GM12878 (cell line): ENCODE data around the gene ZNF669. TPM values are rescaled to one million over a fixed set of nuclear protein-coding genes. Genes with fewer than 3 reads are reported as not detected.

ENCODE experiments used
- ATAC-seq: fragments of 200-7000 bp; cut with Tn5 transposase; 3 replicates; pipeline ENCODE4 v1.9.1; 2020; ENCODE audit warnings: mild to moderate bottlenecking, moderate library complexity
- BruUV-seq: library from RNA; stranded (reverse); fragments of 400-500 nt; replicated peaks from 2 replicates; lab custom pipeline; 2021; lab: Mats Ljungman, UMichigan
- CTCF ChIA-PET: fragments of 300-600 bp; sonication (Branson Sonifier 250); formaldehyde crosslinking; extraction: SDS; loops from one replicate; lab custom pipeline; 2021; ENCODE audit warnings: inconsistent platforms; lab: Yijun Ruan, JAX
- POLR2A ChIA-PET: fragments of 350-600 bp; formaldehyde crosslinking; extraction: SDS; loops from one replicate; lab custom pipeline; 2021; ENCODE audit warnings: inconsistent platforms; lab: Charles Lee
- RAD21 ChIA-PET: fragments of 300-600 bp; sonication (Branson Sonifier 250); formaldehyde crosslinking; loops from one replicate; lab custom pipeline; 2023; ENCODE audit warnings: antibody characterized with exemption; ENCODE audit not compliant: unreplicated experiment; lab: Charles Lee
- SMC1A ChIA-PET: fragments of 300-600 bp; sonication (Branson Sonifier 250); formaldehyde crosslinking; loops from one replicate; lab custom pipeline; 2023; ENCODE audit not compliant: unreplicated experiment, uncharacterized antibody; lab: Charles Lee
- DNase-seq: peaks from one replicate; pipeline ENCODE4 v3.0.0-alpha.2; 2011; ENCODE audit warnings: low read depth, low spot score
- FAIRE-seq: peaks from 3 replicates; lab custom pipeline; 2011; peaks lifted over from hg19 to GRCh38; lab: Jason Lieb, UNC
- H2AFZ ChIP-seq: 2 replicates; pipeline ENCODE4 v1.6.0; 2011; ENCODE audit warnings: low read depth, low read length, control low read depth; ENCODE audit not compliant: control insufficient read depth
- H3K27ac ChIP-seq: 2 replicates; pipeline ENCODE4 v1.5.1; 2011; ENCODE audit warnings: control low read depth; ENCODE audit not compliant: control insufficient read depth, insufficient read depth
- H3K27me3 ChIP-seq, 2 experiments: replicated peaks in 1 of 2; 2 replicates each; pipeline versions ENCODE4 v1.6.0 to v1.6.1; 2011; ENCODE audit warnings: low read length in 1 of 2; ENCODE audit not compliant: control insufficient read depth in 2 of 2, insufficient read depth in 2 of 2
- H3K36me3 ChIP-seq, 2 experiments: 2 replicates each; pipeline ENCODE4 v1.5.1; 2011; ENCODE audit warnings: low read length in 1 of 2; ENCODE audit not compliant: control insufficient read depth in 2 of 2, insufficient read depth in 2 of 2
- H3K4me1 ChIP-seq: 2 replicates; pipeline ENCODE4 v1.6.1; 2011; ENCODE audit warnings: mild to moderate bottlenecking, low read length, moderate library complexity, mixed read lengths; ENCODE audit not compliant: control insufficient read depth, insufficient read depth
- H3K4me2 ChIP-seq: 2 replicates; pipeline ENCODE4 v1.6.0; 2011; ENCODE audit warnings: control low read depth; ENCODE audit not compliant: control insufficient read depth, insufficient read depth
- H3K4me3 ChIP-seq: fragments of 200-600 bp; sonication (generic); 2 replicates; pipeline ENCODE4 v1.5.1; 2016
- H3K79me2 ChIP-seq: 2 replicates; pipeline ENCODE4 v1.6.0; 2011; ENCODE audit warnings: low read length; ENCODE audit not compliant: control insufficient read depth, insufficient read depth
- H3K9ac ChIP-seq: 2 replicates; pipeline ENCODE4 v1.8.0; 2011; ENCODE audit warnings: low read length, control low read depth, mixed read lengths; ENCODE audit not compliant: control insufficient read depth, insufficient read depth
- H3K9me3 ChIP-seq: replicated peaks from 3 replicates; pipeline ENCODE4 v1.5.1; 2011; ENCODE audit warnings: mild to moderate bottlenecking, low read length; ENCODE audit not compliant: control insufficient read depth, insufficient read depth
- H4K20me1 ChIP-seq: 2 replicates; pipeline ENCODE4 v1.6.0; 2011; ENCODE audit not compliant: control insufficient read depth, insufficient read depth
- FOXM1 ChIP-seq: IDR thresholded peaks from 2 replicates; pipeline ENCODE4 v1.6.1; 2012; ENCODE audit warnings: low read depth, mild to moderate bottlenecking, inconsistent platforms, low read length, moderate library complexity
- HDGF ChIP-seq: fragments of 450-650 bp; IDR thresholded peaks from 2 replicates; pipeline ENCODE4 v1.6.1; 2016; ENCODE audit warnings: antibody characterized with exemption
- MXI1 ChIP-seq: fragments of 150-350 bp; IDR thresholded peaks from 2 replicates; pipeline ENCODE4 v1.6.1; 2011; ENCODE audit warnings: low read depth, mild to moderate bottlenecking, inconsistent platforms, low read length, improper control_type of control experiment
- NBN ChIP-seq: fragments of 450-650 bp; IDR thresholded peaks from 2 replicates; pipeline ENCODE4 v1.6.1; 2016
- RUNX3 ChIP-seq: IDR thresholded peaks from 2 replicates; pipeline ENCODE4 v1.6.1; 2012; ENCODE audit warnings: low read length, inconsistent platforms
- SIX5 ChIP-seq: IDR thresholded peaks from 2 replicates; pipeline ENCODE4 v1.6.1; 2011; ENCODE audit warnings: mild to moderate bottlenecking, low read depth, low read length, moderate library complexity; ENCODE audit not compliant: severe bottlenecking
- ZNF622 ChIP-seq: fragments of 450-650 bp; IDR thresholded peaks from 2 replicates; pipeline ENCODE4 v1.6.1; 2017; ENCODE audit warnings: mild to moderate bottlenecking, inconsistent platforms
- WGBS: methylation state at CpG from one replicate; pipeline ENCODE4 v1.1.6; 2016; ENCODE audit warnings: low lambda C conversion rate; ENCODE audit not compliant: insufficient replicate concordance, insufficient coverage; ENCODE audit errors: missing lambda C conversion rate; 5-methylcytosine and 5-hydroxymethylcytosine counted together
- in situ Hi-C: fragments of 300-500 bp; cut with MboI; formaldehyde crosslinking; loops from 9 replicates; pipeline ENCODE4 v1.14.3; 2018; ENCODE audit warnings: mixed read lengths
- intact Hi-C: fragments of 100-400 bp; cut with micrococcal nuclease; formaldehyde crosslinking; loops from one replicate; pipeline ENCODE4 v1.14.2; 2022; ENCODE audit not compliant: unreplicated experiment
- polyA plus RNA-seq, 11 experiments: library from polyadenylated mRNA; depleted of rRNA in 4 of 11; unstranded in 6 of 11; stranded (reverse) in 5 of 11; fragments of >200 nt; fragmentation: Nextera tagmentation in 4 of 11; fragmentation: Illumina TruSeq in 1 of 11; extraction: Ambion mirVana in 4 of 11; extraction: Trizol in 1 of 11; gene quantifications; 1 replicate in 1 of 11; 2 replicates in 10 of 11; pipeline versions ENCODE4 v1.2.1 to v1.2.3, GENCODE V29; 2011 to 2016; ENCODE audit warnings: inconsistent platforms in 2 of 11, missing spikeins in 2 of 11, low read depth in 1 of 11
- total RNA-seq, 4 experiments: library from RNA; depleted of rRNA in 3 of 4; stranded (reverse); fragments of >200 nt in 3 of 4; fragmentation: Illumina TruSeq in 1 of 4; extraction: Trizol in 1 of 4; gene quantifications; 2 replicates each; pipeline versions ENCODE4 v1.2.1 to v1.2.3, GENCODE V29; 2013 to 2021
- TF ChIP-seq, protein P1 (sequence below): IDR thresholded peaks from 2 replicates; pipeline ENCODE4 v1.6.1; 2012; ENCODE audit warnings: low read length, inconsistent platforms
- TF ChIP-seq, protein P2 (sequence below): IDR thresholded peaks from 2 replicates; pipeline ENCODE4 v1.6.1; 2011; ENCODE audit warnings: low read depth, mild to moderate bottlenecking, low read length, moderate library complexity, borderline replicate concordance; ENCODE audit errors: extremely low read depth

The ZNF669 gene
- total and polyA plus RNA-seq, 10 of the 15 experiments (the other 5 are each of a cell fraction or from before 2014, with no cell fraction given), result 4.8 to 11.1 (median 5.8) TPM

DNA sequence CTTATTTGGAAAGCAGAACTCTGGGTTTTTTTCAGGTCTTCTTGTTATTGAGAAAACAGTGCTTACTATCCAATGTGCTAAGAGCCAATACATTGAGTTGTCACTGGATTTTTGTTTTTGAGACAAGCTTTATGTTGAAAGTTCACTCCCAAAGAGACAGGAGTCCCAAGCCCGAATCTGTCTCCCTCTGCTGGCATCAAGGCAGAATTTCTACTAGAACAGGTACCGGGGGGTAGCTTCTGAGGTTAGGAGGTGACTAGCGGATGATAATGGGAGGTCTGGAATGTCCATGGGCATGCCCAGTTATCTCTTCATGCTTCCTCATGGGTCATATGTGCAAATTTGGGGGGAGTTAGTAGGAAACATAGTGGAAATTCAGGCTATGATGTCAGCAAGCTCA, 42.5 kb upstream of the ZNF669 start:
- Histone ChIP-seq H3K9ac (no peak overlapping the region), H3K4me1 (no peaks in the 10 kb centered on the region), H3K36me3 (peaks cover 0 to 3% of the 10 kb centered on the region in 2 experiments; a peak in 1 of 4 replicates), H4K20me1 (no peaks in the 10 kb centered on the region), H3K27me3 (no peaks in the 10 kb centered on the region), H3K79me2 (no peaks in the 10 kb centered on the region; the same call in 1 of the 2 replicates), H3K4me2 (no peak overlapping the region), H3K4me3 (no peak overlapping the region), H3K27ac (no peak overlapping the region), H3K9me3 (peaks cover 40% of the 10 kb centered on the region), H2AFZ (no peak overlapping the region)
- ChIA-PET CTCF (interaction anchor here (0.6 to 1.0 kb wide), 3 partner anchors 14 to 123 kb away, joined by 3 read pairs; no protein-coding TSS in a partner anchor), POLR2A (interaction anchor here (0.7 to 1.4 kb wide), 2 partner anchors 9 to 1039 kb away, joined by 3 to 4 read pairs; no protein-coding TSS in a partner anchor), RAD21 (no interaction called here), SMC1A (interaction anchor here (0.6 to 1.3 kb wide), 4 partner anchors 8 to 348 kb away, joined by 3 to 4 read pairs (median 3); no protein-coding TSS in a partner anchor)
- ATAC-seq, result no peak
- BruUV-seq, result no TSS peak
- intact Hi-C loops, result no loop called here
- DNase-seq, result no peak
- WGBS, result 94% methylated on average over 3 of the region's 3 CpGs
- TF ChIP-seq, protein P1, sequence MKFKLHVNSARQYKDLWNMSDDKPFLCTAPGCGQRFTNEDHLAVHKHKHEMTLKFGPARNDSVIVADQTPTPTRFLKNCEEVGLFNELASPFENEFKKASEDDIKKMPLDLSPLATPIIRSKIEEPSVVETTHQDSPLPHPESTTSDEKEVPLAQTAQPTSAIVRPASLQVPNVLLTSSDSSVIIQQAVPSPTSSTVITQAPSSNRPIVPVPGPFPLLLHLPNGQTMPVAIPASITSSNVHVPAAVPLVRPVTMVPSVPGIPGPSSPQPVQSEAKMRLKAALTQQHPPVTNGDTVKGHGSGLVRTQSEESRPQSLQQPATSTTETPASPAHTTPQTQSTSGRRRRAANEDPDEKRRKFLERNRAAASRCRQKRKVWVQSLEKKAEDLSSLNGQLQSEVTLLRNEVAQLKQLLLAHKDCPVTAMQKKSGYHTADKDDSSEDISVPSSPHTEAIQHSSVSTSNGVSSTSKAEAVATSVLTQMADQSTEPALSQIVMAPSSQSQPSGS, result no peak
- TF ChIP-seq MXI1 (no peak), RUNX3 (no peak), NBN (no peak), HDGF (no peak), ZNF622 (no peak), FOXM1 (no peak), SIX5 (no peak)
- TF ChIP-seq, protein P2, sequence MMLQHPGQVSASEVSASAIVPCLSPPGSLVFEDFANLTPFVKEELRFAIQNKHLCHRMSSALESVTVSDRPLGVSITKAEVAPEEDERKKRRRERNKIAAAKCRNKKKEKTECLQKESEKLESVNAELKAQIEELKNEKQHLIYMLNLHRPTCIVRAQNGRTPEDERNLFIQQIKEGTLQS, result no peak
- in situ Hi-C loops, result no loop called here
- FAIRE-seq, result no peak
